Mucosa of rectum (tissue), 2 donors: ENCODE results near the gene ACTC1.

Experiments
- H3K27ac ChIP-seq, 2 donors: one replicate each; pipeline ENCODE4 v1.7.0; 2013; ENCODE audit warnings: inconsistent platforms in 2 of 2, low read depth in 2 of 2, low read length in 2 of 2
- H3K27me3 ChIP-seq, 2 donors: one replicate each; pipeline ENCODE4 v1.7.0; 2013; ENCODE audit warnings: low read length in 2 of 2; ENCODE audit not compliant: control insufficient read depth in 2 of 2, insufficient read depth in 2 of 2
- H3K36me3 ChIP-seq, 2 donors: one replicate each; pipeline ENCODE4 v1.7.0; 2013; ENCODE audit warnings: low read length in 2 of 2; ENCODE audit not compliant: control insufficient read depth in 2 of 2, insufficient read depth in 2 of 2
- H3K4me1 ChIP-seq, 2 donors: one replicate each; pipeline ENCODE4 v1.7.0; 2013; ENCODE audit warnings: low read length in 2 of 2, mild to moderate bottlenecking in 1 of 2; ENCODE audit not compliant: control insufficient read depth in 2 of 2, insufficient read depth in 2 of 2
- H3K4me3 ChIP-seq, 2 donors: one replicate each; pipeline ENCODE4 v1.7.0; 2013; ENCODE audit warnings: low read length in 2 of 2
- H3K9ac ChIP-seq, 2 donors: one replicate each; pipeline ENCODE4 v1.7.0; 2013; ENCODE audit warnings: low read length in 2 of 2, low read depth in 1 of 2, mild to moderate bottlenecking in 1 of 2
- H3K9me3 ChIP-seq, 2 donors: one replicate each; pipeline ENCODE4 v1.7.0; 2013; ENCODE audit warnings: low read length in 2 of 2; ENCODE audit not compliant: control insufficient read depth in 2 of 2
- donor health status: healthy.
- donor health status: Normal muscosa, but diverticular disease.

The ACTC1 gene

DNA sequence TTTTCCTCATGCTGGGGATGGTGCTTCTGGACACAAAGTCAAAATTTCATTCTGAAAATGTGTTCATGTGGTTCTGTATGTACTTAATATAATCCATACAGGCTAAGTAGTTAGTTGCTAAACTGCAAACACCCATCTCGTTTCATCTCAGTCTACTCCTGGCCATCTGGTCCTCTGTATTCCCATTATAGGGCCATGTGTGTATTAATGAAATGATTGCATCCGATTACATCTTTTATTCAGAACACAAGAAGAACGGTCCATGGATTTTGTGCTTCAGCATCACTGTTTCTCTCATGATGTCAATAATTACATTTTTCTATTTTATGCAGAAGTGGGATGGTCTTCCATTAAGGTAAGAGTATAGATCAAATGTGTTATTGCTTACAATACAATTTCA is 34.4 kb downstream of the ACTC1 start:
- peaks cover 3 to 7% of the 10 kb centered on the region in 2 donors for H3K27me3 ChIP-seq
- no peak overlapping the region for H3K27ac ChIP-seq
- no peaks in the 10 kb centered on the region for H3K36me3 ChIP-seq
- H3K4me1 ChIP-seq: no peaks in the 10 kb centered on the region
- no peak overlapping the region for H3K4me3 ChIP-seq
- H3K9ac ChIP-seq: no peak overlapping the region
- no peaks in the 10 kb centered on the region for H3K9me3 ChIP-seq

DNA sequence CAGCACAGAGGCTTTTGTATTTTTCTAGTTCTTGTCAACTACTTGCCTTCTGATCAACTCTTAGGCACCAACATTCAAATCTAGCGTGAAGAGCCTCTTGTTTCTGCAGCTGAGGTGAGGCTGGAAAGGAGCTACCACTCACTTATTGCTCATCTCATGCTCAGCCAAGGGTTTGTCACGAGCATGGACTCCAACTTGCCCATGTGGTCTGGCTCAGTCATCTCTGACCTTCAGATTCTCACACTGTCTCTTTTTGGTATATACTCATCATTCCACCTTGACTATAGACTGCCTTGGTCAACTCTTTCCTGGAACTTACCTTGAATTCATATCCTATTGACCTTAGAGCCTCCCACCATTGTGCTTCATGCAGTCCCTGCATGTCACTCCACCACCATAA is 35.4 kb downstream of the ACTC1 start:
- Histone ChIP-seq H3K4me1 (no peaks in the 10 kb centered on the region), H3K27ac (no peak overlapping the region), H3K4me3 (no peak overlapping the region), H3K9ac (no peak overlapping the region), H3K36me3 (no peaks in the 10 kb centered on the region), H3K9me3 (no peaks in the 10 kb centered on the region), H3K27me3 (peaks cover 7 to 12% of the 10 kb centered on the region in 2 donors)

DNA sequence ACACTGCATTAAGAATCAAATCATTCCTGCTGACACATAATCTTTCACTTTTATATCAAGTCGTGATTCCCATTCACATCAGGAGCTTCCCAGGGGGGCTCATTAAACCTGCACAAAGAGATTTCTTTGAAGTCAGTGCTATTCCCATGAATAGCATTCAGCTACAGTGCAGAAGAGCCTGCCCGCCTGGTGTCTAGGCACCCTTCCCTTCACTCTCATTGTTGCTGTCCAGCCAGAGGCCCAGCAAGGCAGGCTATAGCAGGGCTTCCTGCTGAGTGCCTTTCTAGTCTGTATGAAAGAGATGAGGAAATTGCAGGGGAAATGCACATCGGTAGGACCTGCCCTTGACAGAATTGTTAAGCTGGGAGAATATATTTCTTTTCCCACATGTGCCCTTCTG is 36.0 kb downstream of the ACTC1 start:
- Histone ChIP-seq H3K27me3 (peaks cover 7 to 12% of the 10 kb centered on the region in 2 donors), H3K4me3 (no peak overlapping the region), H3K9me3 (no peaks in the 10 kb centered on the region), H3K27ac (no peak overlapping the region), H3K4me1 (no peaks in the 10 kb centered on the region), H3K9ac (no peak overlapping the region), H3K36me3 (no peaks in the 10 kb centered on the region)

DNA sequence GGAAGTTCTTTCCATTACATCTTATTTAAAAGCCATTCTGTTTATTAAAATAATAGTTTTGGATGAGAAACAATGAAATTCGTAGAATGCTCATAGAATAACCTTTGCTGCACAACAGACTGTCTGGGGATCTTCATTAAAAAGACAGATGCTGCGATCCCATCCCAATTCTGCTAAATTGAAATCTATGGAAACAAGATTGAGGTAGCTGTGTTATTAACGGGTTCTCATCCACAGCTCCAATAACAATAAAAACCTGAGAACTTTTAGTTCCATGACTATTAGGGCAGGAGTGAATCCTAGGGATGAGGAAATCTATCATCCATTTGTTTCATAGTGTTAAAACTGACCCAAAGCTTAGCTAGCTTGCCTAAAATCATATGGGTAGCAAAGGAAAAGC is 38.1 kb downstream of the ACTC1 start:
- no peak overlapping the region for H3K4me3 ChIP-seq
- no peak overlapping the region for H3K27ac ChIP-seq
- peaks cover 7 to 15% of the 10 kb centered on the region in 2 donors for H3K27me3 ChIP-seq
- no peak overlapping the region for H3K9ac ChIP-seq
- H3K9me3 ChIP-seq: no peaks in the 10 kb centered on the region
- no peaks in the 10 kb centered on the region for H3K4me1 ChIP-seq
- no peaks in the 10 kb centered on the region for H3K36me3 ChIP-seq

DNA sequence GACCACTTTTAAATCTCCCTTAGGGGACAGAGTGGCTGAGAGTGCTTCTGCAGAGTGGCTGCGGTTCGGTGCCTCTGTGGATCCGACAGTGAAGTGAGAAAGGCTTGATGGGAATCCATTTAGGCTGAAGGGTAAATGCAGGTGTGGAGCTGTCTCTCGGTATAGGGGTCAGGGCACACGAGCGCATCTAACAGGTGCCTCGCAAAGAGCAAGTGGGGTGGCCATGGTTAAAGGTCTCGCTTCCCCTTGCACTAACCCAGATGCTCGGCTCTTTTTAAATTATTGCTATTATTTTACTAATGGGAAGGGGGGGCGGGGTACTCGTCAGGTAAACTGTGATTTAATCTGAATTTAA is 40.0 kb downstream of the ACTC1 start:
- H3K27ac ChIP-seq: no peak overlapping the region
- H3K27me3 ChIP-seq: peaks cover 7 to 15% of the 10 kb centered on the region in 2 donors
- no peak overlapping the region for H3K9ac ChIP-seq
- H3K4me3 ChIP-seq: no peak overlapping the region
- no peaks in the 10 kb centered on the region for H3K9me3 ChIP-seq
- H3K4me1 ChIP-seq: no peaks in the 10 kb centered on the region
- no peaks in the 10 kb centered on the region for H3K36me3 ChIP-seq

DNA sequence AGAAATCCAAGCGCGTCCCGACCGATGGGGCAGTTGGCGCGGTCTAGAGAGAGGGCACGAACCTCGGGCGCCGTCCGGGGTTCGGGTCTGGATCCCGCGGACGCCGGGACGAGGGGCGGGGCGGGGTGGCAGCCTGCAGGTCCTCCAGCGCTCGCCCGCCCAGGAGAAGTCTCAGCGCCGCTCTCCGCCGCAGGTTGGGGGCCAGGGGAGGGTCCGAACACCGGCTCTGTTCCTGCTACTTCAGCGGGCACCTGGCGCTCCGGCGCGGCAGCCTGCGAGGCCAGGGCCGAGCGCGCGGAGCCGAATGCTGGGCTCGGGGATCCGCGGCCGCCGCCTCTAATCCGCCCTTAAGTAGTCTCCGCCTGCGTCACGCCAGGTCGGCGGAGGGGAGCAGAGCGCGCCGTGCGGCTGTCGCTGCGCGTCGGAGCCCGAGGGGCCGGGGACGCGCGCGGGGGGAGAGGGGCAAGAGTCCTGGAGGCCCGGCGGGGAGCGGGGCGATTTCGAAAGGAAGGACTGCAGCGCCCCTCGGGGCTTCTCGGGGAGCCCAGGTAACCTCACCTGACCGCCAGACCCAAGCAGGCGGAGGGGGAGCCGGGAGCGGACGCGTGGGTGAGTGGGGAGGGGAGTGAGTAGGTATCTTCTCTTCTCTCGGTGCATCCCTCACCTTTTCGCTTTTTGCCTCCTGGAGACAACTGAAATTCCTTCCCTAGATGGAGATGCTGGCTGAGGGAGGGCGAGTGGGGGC is 40.5 kb downstream of the ACTC1 start, which contains the start of gene GJD2:
GJD2 (minus strand) TSS at position 325 of the 745 bp plus-strand sequence. CDS start 510 bp downstream, outside the sequence.
- Histone ChIP-seq H3K27ac (no peak within 1 kb of the TSS), H3K9ac (no peak within 1 kb of the TSS), H3K36me3 (no peaks in the 10 kb centered on the region), H3K9me3 (no peaks in the 10 kb centered on the region), H3K27me3 (peaks cover 7 to 15% of the 10 kb centered on the region in 2 donors), H3K4me3 (no peak within 1 kb of the TSS), H3K4me1 (no peaks in the 10 kb centered on the region)

DNA sequence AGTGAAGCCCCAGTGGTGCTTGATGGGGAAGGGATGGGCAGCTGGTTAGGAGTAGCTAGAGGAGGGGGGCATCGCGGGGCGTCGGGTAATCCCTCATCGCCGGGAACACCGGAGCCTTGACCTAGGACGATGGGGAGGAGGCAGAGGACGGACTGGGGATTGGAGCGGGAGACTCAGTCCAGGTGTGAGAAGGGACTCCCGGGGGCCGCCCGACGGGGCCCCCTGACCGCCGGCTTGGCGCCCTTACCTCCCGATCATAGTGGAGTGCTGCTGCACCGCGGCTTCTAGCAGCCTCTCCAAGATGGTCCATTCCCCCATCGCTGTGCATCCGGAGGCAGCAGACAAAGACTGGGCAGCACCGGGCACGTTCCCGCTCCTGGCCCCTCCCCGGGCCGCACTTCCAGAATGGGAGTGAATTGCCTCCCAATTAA is 41.2 kb downstream of the ACTC1 start:
- H3K27ac ChIP-seq: no peak overlapping the region
- H3K27me3 ChIP-seq: peaks cover 7 to 15% of the 10 kb centered on the region in 2 donors
- no peaks in the 10 kb centered on the region for H3K36me3 ChIP-seq
- no peak overlapping the region for H3K9ac ChIP-seq
- no peaks in the 10 kb centered on the region for H3K4me1 ChIP-seq
- H3K4me3 ChIP-seq: no peak overlapping the region
- no peaks in the 10 kb centered on the region for H3K9me3 ChIP-seq

DNA sequence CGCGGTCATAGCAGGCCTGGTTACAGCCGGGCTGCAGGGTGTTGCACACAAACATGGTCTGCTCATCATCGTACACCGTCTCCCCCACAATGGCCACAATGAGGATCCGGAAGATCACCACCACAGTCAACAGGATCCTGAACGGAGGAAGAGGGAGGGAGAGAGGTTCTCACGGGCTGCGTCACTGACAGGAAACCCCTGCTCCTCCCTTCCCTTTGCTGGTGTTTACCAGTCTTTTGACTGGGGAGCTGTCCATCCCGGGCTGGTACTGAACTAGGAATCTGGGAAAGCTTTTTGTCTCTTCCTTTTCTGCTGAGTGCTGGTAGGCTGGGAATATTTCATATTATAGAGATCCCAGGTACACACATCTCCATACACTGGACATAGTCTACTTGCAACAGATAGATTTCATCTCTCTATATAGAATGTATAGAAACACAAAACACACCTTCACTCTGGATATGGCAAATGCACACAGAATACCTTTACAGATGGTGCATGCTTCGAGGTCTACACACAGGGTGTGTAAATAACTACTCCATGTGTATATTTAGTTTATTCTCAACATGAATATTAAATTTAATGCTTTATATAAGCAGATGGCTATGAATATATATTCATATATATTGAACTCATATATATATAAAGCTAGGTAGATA is 42.0 kb downstream of the ACTC1 start:
- Histone ChIP-seq H3K4me3 (no peak overlapping the region), H3K9me3 (no peaks in the 10 kb centered on the region), H3K36me3 (no peaks in the 10 kb centered on the region), H3K27me3 (peaks cover 7 to 15% of the 10 kb centered on the region in 2 donors), H3K27ac (no peak overlapping the region), H3K9ac (no peak overlapping the region), H3K4me1 (no peaks in the 10 kb centered on the region)

DNA sequence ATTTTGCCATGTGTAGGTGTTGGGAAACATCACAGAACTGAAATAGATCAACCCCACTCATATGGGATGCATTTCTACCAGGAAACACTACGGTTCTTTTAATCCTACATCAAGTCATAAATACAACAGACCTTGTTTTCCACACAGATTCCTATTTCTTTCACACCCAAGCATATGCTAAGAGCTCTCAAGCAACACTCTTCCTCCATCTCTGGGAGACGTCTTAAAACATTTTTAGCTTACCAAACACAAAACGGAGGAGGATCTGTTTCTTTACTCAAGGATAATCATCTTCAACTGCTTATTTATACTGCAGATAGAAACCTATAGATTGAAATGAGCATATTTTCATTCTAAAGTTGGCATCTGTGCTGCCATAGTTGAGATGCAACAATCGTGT is 45.7 kb downstream of the ACTC1 start:
- H3K36me3 ChIP-seq: no peaks in the 10 kb centered on the region
- H3K27me3 ChIP-seq: peaks cover 0 to 4% of the 10 kb centered on the region in 2 donors
- H3K4me1 ChIP-seq: no peaks in the 10 kb centered on the region
- no peak overlapping the region for H3K9ac ChIP-seq
- H3K9me3 ChIP-seq: no peaks in the 10 kb centered on the region
- no peak overlapping the region for H3K4me3 ChIP-seq
- no peak overlapping the region for H3K27ac ChIP-seq
